ENCODE results near the gene C4orf33. TPM values are rescaled to one million over a fixed set of nuclear protein-coding genes. Genes with fewer than 3 reads are reported as not detected.

The C4orf33 gene, protein sequence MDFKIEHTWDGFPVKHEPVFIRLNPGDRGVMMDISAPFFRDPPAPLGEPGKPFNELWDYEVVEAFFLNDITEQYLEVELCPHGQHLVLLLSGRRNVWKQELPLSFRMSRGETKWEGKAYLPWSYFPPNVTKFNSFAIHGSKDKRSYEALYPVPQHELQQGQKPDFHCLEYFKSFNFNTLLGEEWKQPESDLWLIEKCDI
- 3.4 to 7.2 TPM (median 4.1 TPM) in 5 replicates for total RNA-seq (2022; extraction: Qiagen RNA extraction)

DNA sequence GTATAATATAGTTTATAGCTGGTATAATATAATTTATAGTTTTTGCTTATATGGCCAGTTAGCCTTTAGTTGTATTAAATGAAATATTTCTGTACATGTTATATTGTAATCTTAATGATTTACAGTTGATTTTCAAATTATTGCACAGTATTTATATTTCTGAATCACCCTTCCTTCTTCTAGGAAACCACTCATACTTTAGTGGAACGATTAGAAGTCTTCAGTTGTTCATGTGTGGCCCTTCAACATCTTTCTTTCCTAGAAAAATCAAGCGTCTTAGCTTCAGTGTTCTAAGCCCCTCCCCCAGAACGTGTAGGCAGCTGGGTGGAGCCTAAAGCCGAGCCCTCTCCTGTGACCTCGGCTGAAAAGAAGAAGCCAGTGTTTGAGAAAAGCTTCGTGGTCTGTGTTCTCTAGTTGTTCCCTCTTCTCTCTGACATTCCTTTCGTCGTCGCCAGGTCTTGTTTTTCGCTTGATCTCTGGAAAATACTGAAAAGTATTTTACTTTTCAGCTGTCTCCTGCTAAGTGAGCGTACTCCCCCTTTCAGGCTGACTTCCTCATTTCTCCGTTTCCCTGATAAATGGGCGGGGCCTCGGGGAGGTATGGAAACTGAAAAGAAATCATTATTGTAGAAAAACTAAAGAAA, at the start of gene C4orf33:
Gene C4orf33, plus strand, starts transcription at position 342 of the 644 bp plus-strand sequence. CDS start 6,459 bp downstream, outside the sequence.

GRCh38 chr4:129093191-129093920, 2.6 kb upstream of the C4orf33 start, which contains the start of gene SCLT1:
Gene SCLT1, minus strand, starts transcription at chr4:129093539. Its CDS starts 436 bp downstream, at chr4:129093103.

Other genes starting within 250 kb of the C4orf33 start
- 5.5 to 6.9 TPM (median 6.2 TPM) in 5 replicates for gene SCLT1, start 2.6 kb upstream of the C4orf33 start, total RNA-seq (2022; extraction: Qiagen RNA extraction)

Data from A549 treated with CORT108297 at 1 μM for 4 hours (cell line).